ENCODE results near the gene CCDC12.

DNA sequence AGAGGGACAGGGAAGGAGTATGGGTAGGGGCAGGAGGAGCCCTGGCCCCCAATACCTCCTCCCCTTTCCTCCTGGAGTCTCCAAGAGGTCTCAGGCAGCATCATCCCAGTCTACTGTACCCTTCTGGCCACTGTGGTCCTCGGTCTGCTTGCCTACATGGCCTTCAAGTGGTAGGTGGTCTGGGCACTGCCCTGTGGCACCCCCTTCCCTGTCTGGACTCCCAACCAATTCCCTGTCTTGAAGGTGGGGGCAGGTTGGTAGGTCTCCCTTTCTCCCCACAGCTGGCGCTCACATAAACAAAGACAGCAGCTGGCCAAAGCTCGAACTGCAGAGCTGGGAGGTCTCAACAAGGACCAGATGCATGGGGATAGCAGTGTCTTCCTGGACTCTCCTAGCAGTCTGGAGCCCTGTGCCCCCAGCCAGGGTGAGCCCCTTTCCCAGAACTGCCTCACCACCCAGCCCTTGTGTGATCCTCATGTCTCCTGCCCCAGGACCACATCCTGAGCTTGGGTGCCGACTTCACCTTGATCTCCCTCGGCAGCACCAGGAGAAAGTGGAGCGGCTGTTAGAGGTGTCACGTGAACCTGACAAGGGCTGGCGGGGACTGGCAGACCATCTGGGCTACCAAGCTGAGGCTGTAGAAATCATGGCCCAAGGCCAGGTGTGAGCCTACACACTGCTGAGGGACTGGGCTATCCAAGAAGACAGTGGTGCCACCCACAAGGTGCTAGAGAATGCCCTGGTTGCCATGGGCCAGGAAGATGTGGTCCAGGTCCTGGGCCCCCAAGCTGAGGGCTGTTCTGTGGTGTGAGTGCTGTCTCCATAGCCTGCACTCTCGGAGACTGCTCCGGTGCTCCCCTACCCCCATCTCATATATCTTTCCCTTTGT lies 36.0 kb upstream of the CCDC12 start:
- TF ChIP-seq, protein P1, sequence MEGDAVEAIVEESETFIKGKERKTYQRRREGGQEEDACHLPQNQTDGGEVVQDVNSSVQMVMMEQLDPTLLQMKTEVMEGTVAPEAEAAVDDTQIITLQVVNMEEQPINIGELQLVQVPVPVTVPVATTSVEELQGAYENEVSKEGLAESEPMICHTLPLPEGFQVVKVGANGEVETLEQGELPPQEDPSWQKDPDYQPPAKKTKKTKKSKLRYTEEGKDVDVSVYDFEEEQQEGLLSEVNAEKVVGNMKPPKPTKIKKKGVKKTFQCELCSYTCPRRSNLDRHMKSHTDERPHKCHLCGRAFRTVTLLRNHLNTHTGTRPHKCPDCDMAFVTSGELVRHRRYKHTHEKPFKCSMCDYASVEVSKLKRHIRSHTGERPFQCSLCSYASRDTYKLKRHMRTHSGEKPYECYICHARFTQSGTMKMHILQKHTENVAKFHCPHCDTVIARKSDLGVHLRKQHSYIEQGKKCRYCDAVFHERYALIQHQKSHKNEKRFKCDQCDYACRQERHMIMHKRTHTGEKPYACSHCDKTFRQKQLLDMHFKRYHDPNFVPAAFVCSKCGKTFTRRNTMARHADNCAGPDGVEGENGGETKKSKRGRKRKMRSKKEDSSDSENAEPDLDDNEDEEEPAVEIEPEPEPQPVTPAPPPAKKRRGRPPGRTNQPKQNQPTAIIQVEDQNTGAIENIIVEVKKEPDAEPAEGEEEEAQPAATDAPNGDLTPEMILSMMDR (IDR thresholded peaks at IDR 0.05; ENCODE audit: insufficient read depth, low read length, poor library complexity, severe bottlenecking), result no peak
- no peak for TF ChIP-seq EZH2phosphoT487 (conservative IDR thresholded peaks at IDR 0.05; ENCODE audit: low read length)

Data from SU-DHL-6 (cell line).